Aorta (tissue), 5 donors: Measurements from ENCODE around the gene PDE8A. TPM values are rescaled to one million over a fixed set of nuclear protein-coding genes. Genes with fewer than 3 reads are reported as not detected.
A peak's percentile ranks its signal among the peaks of the same experiment; 100 is the strongest.

Experiments
- ATAC-seq: fragments of 200-7000 bp; cut with Tn5 transposase; one replicate; pipeline ENCODE4 v1.9.1; 2022; ENCODE audit warnings: moderate library complexity; ENCODE audit not compliant: low FRiP score
- DNase-seq, 2 donors: peaks; one replicate each; pipeline ENCODE4 v3.0.0-alpha.2; 2020
- H3K27ac ChIP-seq, 2 donors: one replicate each; pipeline ENCODE4 v1.5.1; 2013; ENCODE audit warnings: low read length in 2 of 2, mild to moderate bottlenecking in 2 of 2, moderate library complexity in 2 of 2, control low read depth in 1 of 2, inconsistent platforms in 1 of 2, low read depth in 1 of 2
- H3K27me3 ChIP-seq, 2 donors: one replicate each; pipeline ENCODE4 v1.6.1; 2013; ENCODE audit warnings: control low read depth in 1 of 2, low read length in 1 of 2, mild to moderate bottlenecking in 1 of 2, moderate library complexity in 1 of 2; ENCODE audit not compliant: insufficient read depth in 2 of 2, control insufficient read depth in 1 of 2
- H3K36me3 ChIP-seq, 2 donors: one replicate each; pipeline ENCODE4 v1.6.1; 2013; ENCODE audit warnings: control low read depth in 1 of 2, low read length in 1 of 2, mild to moderate bottlenecking in 1 of 2; ENCODE audit not compliant: insufficient read depth in 2 of 2, control insufficient read depth in 1 of 2
- H3K4me1 ChIP-seq, 2 donors: one replicate each; pipeline ENCODE4 v1.6.1; 2013; ENCODE audit warnings: low read length in 2 of 2, control low read depth in 1 of 2, mild to moderate bottlenecking in 1 of 2, moderate library complexity in 1 of 2; ENCODE audit not compliant: insufficient read depth in 2 of 2, control insufficient read depth in 1 of 2
- H3K4me3 ChIP-seq, 2 donors: one replicate each; pipeline ENCODE4 v1.5.1; 2013; ENCODE audit warnings: low read length in 2 of 2, control low read depth in 1 of 2, mild to moderate bottlenecking in 1 of 2
- H3K9me3 ChIP-seq: one replicate; pipeline ENCODE4 v1.6.1; 2013; ENCODE audit warnings: mild to moderate bottlenecking, low read length; ENCODE audit not compliant: control insufficient read depth
- WGBS, 2 donors: extraction: QIAGEN DNeasy Blood & Tissue Kit; methylation state at CpG; one replicate each; pipeline ENCODE4 v1.1.7; 2013; 5-methylcytosine and 5-hydroxymethylcytosine counted together
- intact Hi-C, 2 donors: fragments of 100-400 bp; cut with DNase I; formaldehyde crosslinking; loops; one replicate each; pipeline versions ENCODE4 v1.14.2 to v1.15.0; 2022
- polyA plus RNA-seq, 2 donors: library from polyadenylated mRNA; stranded (reverse); fragments of 200-250 nt; gene quantifications; one replicate each; pipeline ENCODE4 v1.2.3, GENCODE V29; 2013
- total RNA-seq, 2 donors: library from RNA; stranded (reverse); fragmentation: NEBNext Ultra II Directional; extraction: Animal tissue kit (Norgen Biotek cat#: 25700); gene quantifications; one replicate each; pipeline ENCODE4 v1.2.1, GENCODE V29; 2021
- donor health status: healthy with polysubstance abuse.
- donor health status: Bipolar disorder and iron deficiency.
- donor health status: DM: no; HTN: no; CAD: no.
- donor health status: DM: no; HTN: no; CAD: no.
- donor health status: DM: yes; HTN: yes; CAD: no.

Gene PDE8A
- total and polyA plus RNA-seq, 4 donors, result 8.5 to 71.1 (median 46.6) TPM

GRCh38 chr15:84944861-84945260 is 36.8 kb upstream of the PDE8A start:
- ATAC-seq (no peak), DNase-seq (no peak)
- intact Hi-C loops, result no loop called here
- Histone ChIP-seq H3K4me3 (no peak overlapping the region), H3K9me3 (no peaks in the 10 kb centered on the region), H3K27ac (no peak overlapping the region), H3K27me3 (no peaks in the 10 kb centered on the region), H3K36me3 (no peaks in the 10 kb centered on the region), H3K4me1 (no peaks in the 10 kb centered on the region)
- WGBS, 2 donors, result 91 to 92% methylated on average over 11 of the region's 11 CpGs

GRCh38 chr15:84946772-84947489 is 34.7 kb upstream of the PDE8A start:
- H3K27me3 ChIP-seq, result no peaks in the 10 kb centered on the region
- DNase-seq (no peak), ATAC-seq (no peak)
- 97 to 98% methylated on average over 5 of the region's 5 CpGs for WGBS, 2 donors
- intact Hi-C loops, result no loop called here
- H3K36me3 ChIP-seq, result no peaks in the 10 kb centered on the region
- H3K4me3 ChIP-seq, result no peak overlapping the region
- H3K27ac ChIP-seq, result no peak overlapping the region
- no peaks in the 10 kb centered on the region for H3K9me3 ChIP-seq
- no peaks in the 10 kb centered on the region for H3K4me1 ChIP-seq

- H3K27ac ChIP-seq, result peak overlapping the region; percentile 39 to 45
- DNase-seq, result peak; percentile 80 to 85
These were observed 33.5 kb upstream of the PDE8A start for GRCh38 chr15:84947947-84948830.

GRCh38 chr15:84949043-84949442 is 32.6 kb upstream of the PDE8A start:
- Histone ChIP-seq H3K4me3 (no peak overlapping the region), H3K36me3 (no peaks in the 10 kb centered on the region), H3K27ac (peak overlapping the region in 1 of 2 donors; percentile 19), H3K27me3 (no peaks in the 10 kb centered on the region), H3K4me1 (no peaks in the 10 kb centered on the region), H3K9me3 (no peaks in the 10 kb centered on the region)
- intact Hi-C loops, result no loop called here
- 67 to 81% methylated on average over 2 of the region's 2 CpGs for WGBS, 2 donors
- DNase-seq, result no peak
- ATAC-seq, result no peak

More at GRCh38 chr15:84947947-84948830, 33.5 kb upstream of the PDE8A start:
- Histone ChIP-seq H3K4me3 (no peak overlapping the region), H3K4me1 (no peaks in the 10 kb centered on the region), H3K9me3 (no peaks in the 10 kb centered on the region), H3K27me3 (no peaks in the 10 kb centered on the region), H3K36me3 (no peaks in the 10 kb centered on the region)
- WGBS, 2 donors, result 61% methylated on average over 4 of the region's 4 CpGs
- ATAC-seq, result peak; percentile 87
- intact Hi-C loops, result no loop called here

- 18% methylated on average over 7 of the region's 7 CpGs for WGBS, 2 donors
- intact Hi-C loops, result loop anchor here in 1 of 2 donors (5.0 to 10.0 kb wide), 2 partner anchors 92 to 365 kb away; no protein-coding TSS in a partner anchor
- no peak for DNase-seq
- no peaks in the 10 kb centered on the region for H3K27me3 ChIP-seq
- H3K4me3 ChIP-seq, result no peak overlapping the region
- no peak for ATAC-seq
- H3K36me3 ChIP-seq, result no peaks in the 10 kb centered on the region
- no peaks in the 10 kb centered on the region for H3K9me3 ChIP-seq
- H3K27ac ChIP-seq, result peak overlapping the region in 1 of 2 donors; percentile 70
- peaks cover 0 to 2% of the 10 kb centered on the region in 2 donors for H3K4me1 ChIP-seq
These were observed 31.6 kb upstream of the PDE8A start for GRCh38 chr15:84949845-84950569.

- intact Hi-C loops, result loop anchor here in 1 of 2 donors (5.0 to 10.0 kb wide), 2 partner anchors 92 to 366 kb away; no protein-coding TSS in a partner anchor
- WGBS, 2 donors, result 67 to 68% methylated on average over 7 of the region's 7 CpGs
- H3K9me3 ChIP-seq, result no peaks in the 10 kb centered on the region
- H3K27ac ChIP-seq, result peak overlapping the region in 1 of 2 donors; percentile 70
- H3K36me3 ChIP-seq, result no peaks in the 10 kb centered on the region
- ATAC-seq, result no peak
- no peak for DNase-seq
- no peaks in the 10 kb centered on the region for H3K27me3 ChIP-seq
- no peak overlapping the region for H3K4me3 ChIP-seq
- peaks cover 0 to 2% of the 10 kb centered on the region in 2 donors for H3K4me1 ChIP-seq
These were observed 31.0 kb upstream of the PDE8A start for GRCh38 chr15:84950570-84951111.

- H3K4me3 ChIP-seq, result no peak overlapping the region
- ATAC-seq (no peak), DNase-seq (no peak)
- no peak overlapping the region for H3K27ac ChIP-seq
- WGBS, 2 donors, result 84 to 92% methylated on average over 5 of the region's 5 CpGs
- H3K36me3 ChIP-seq, result no peaks in the 10 kb centered on the region
- H3K9me3 ChIP-seq, result no peaks in the 10 kb centered on the region
- H3K27me3 ChIP-seq, result no peaks in the 10 kb centered on the region
- H3K4me1 ChIP-seq, result peaks cover 0 to 2% of the 10 kb centered on the region in 2 donors
- intact Hi-C loops, result loop anchor here in 1 of 2 donors (5.0 to 10.0 kb wide), 2 partner anchors 91 to 367 kb away; no protein-coding TSS in a partner anchor
These were observed 29.9 kb upstream of the PDE8A start for GRCh38 chr15:84951736-84952135.

- Histone ChIP-seq H3K27me3 (peaks cover 0 to 1% of the 10 kb centered on the region in 2 donors), H3K4me3 (no peak overlapping the region), H3K27ac (no peak overlapping the region), H3K9me3 (no peaks in the 10 kb centered on the region), H3K36me3 (no peaks in the 10 kb centered on the region), H3K4me1 (peaks cover 0 to 2% of the 10 kb centered on the region in 2 donors)
- WGBS, 2 donors, result 94% methylated on average over 4 of the region's 4 CpGs
- DNase-seq, result peak in 1 of 2 donors; percentile 15
- intact Hi-C loops, result loop anchor here in 1 of 2 donors (5.0 to 10.0 kb wide), 2 partner anchors 89 to 368 kb away; no protein-coding TSS in a partner anchor
- ATAC-seq, result no peak
These were observed 28.5 kb upstream of the PDE8A start for GRCh38 chr15:84953136-84953535.
